Neural cell (in vitro differentiated cells): ENCODE data around the gene TFDP1. TPM values are rescaled to one million over a fixed set of nuclear protein-coding genes. Genes with fewer than 3 reads are reported as not detected.
"Not testable (repeated sequence)": the region's sequence is repeated elsewhere in the genome, so short reads cannot be mapped to it uniquely, and the experiment has no call there.

Source experiments
- H2AFZ ChIP-seq: fragments of 200-600, 300-800 bp; sonication (generic), shearing (Covaris generic); 2 replicates; pipeline ENCODE4 v1.6.0; 2014; ENCODE audit warnings: low read depth, mild to moderate bottlenecking, antibody characterized with exemption, low read length, moderate library complexity
- H3F3A ChIP-seq: fragments of 200-600 bp; shearing (Covaris generic); 2 replicates; pipeline ENCODE4 v1.6.1; 2016; ENCODE audit warnings: mild to moderate bottlenecking, moderate library complexity, mixed read lengths, antibody characterized with exemption, low read length; ENCODE audit not compliant: insufficient read depth, poor library complexity, severe bottlenecking
- H3K27ac ChIP-seq: fragments of 200-600, 300-800 bp; sonication (generic), shearing (Covaris generic); 2 replicates; pipeline ENCODE4 v1.5.1; 2014; ENCODE audit warnings: mild to moderate bottlenecking, low read length, moderate library complexity
- H3K27me3 ChIP-seq: fragments of 300-800, 200-600 bp; sonication (generic), shearing (Covaris generic); 2 replicates; pipeline ENCODE4 v1.6.0; 2014; ENCODE audit warnings: mild to moderate bottlenecking, low read depth, low read length, moderate library complexity; ENCODE audit not compliant: insufficient read depth
- H3K36me3 ChIP-seq: fragments of 300-800, 200-600 bp; sonication (generic), shearing (Covaris generic); 2 replicates; pipeline ENCODE4 v1.5.1; 2014; ENCODE audit warnings: mild to moderate bottlenecking, antibody characterized with exemption, low read length, moderate library complexity; ENCODE audit not compliant: insufficient read depth
- H3K4me2 ChIP-seq: fragments of 300-800, 200-600 bp; sonication (generic), shearing (Covaris generic); 2 replicates; pipeline ENCODE4 v1.6.0; 2014; ENCODE audit warnings: mild to moderate bottlenecking, low read length
- H3K4me3 ChIP-seq: fragments of 300-800, 200-600 bp; sonication (generic), shearing (Covaris generic); 2 replicates; pipeline ENCODE4 v1.5.1; 2014; ENCODE audit warnings: mild to moderate bottlenecking, low read length, moderate library complexity
- H3K79me2 ChIP-seq: fragments of 200-600 bp; shearing (Covaris generic); replicated peaks from 2 replicates; pipeline ENCODE4 v1.6.0; 2014; ENCODE audit warnings: mild to moderate bottlenecking, low read length, moderate library complexity; ENCODE audit not compliant: insufficient read depth
- H3K9ac ChIP-seq: fragments of 300-800, 200-600 bp; sonication (generic), shearing (Covaris generic); 2 replicates; pipeline ENCODE4 v1.6.1; 2016; ENCODE audit warnings: mild to moderate bottlenecking, low read length, mixed read lengths
- H3K9me2 ChIP-seq: fragments of 200-600 bp; shearing (Covaris generic); 2 replicates; pipeline ENCODE4 v1.6.1; 2016; ENCODE audit warnings: mild to moderate bottlenecking, low read length, mixed read lengths; ENCODE audit not compliant: insufficient read depth
- H3K9me3 ChIP-seq: fragments of 200-600, 300-800 bp; sonication (generic), shearing (Covaris generic); 2 replicates; pipeline ENCODE4 v1.6.1; 2016; ENCODE audit warnings: mild to moderate bottlenecking, mixed run types, low read length, moderate library complexity, mixed read lengths
- H4K20me1 ChIP-seq: fragments of 200-600 bp; shearing (Covaris generic); 2 replicates; pipeline ENCODE4 v1.6.1; 2016; ENCODE audit warnings: mild to moderate bottlenecking, mixed run types; ENCODE audit not compliant: insufficient read depth
- CTCF ChIP-seq: fragments of 450-650 bp; IDR thresholded peaks from 2 replicates; pipeline ENCODE4 v1.5.1; 2014; ENCODE audit warnings: antibody characterized with exemption, mild to moderate bottlenecking, moderate library complexity; ENCODE audit not compliant: poor library complexity, severe bottlenecking
- EP300 ChIP-seq: fragments of 450-650 bp; conservative IDR thresholded peaks from 2 replicates; pipeline ENCODE4 v1.6.1; 2014; ENCODE audit warnings: antibody characterized with exemption, mild to moderate bottlenecking, moderate library complexity; ENCODE audit not compliant: poor library complexity, severe bottlenecking
- EZH2 ChIP-seq: fragments of 200-600, 300-800 bp; shearing (Covaris generic), sonication (generic); IDR thresholded peaks from 2 replicates; pipeline ENCODE4 v1.6.1; 2014; ENCODE audit warnings: antibody characterized with exemption, low read length, borderline replicate concordance, mild to moderate bottlenecking; ENCODE audit not compliant: insufficient read depth, poor library complexity, severe bottlenecking
- RAD21 ChIP-seq: fragments of 450-650 bp; conservative IDR thresholded peaks from 2 replicates; pipeline ENCODE4 v1.6.1; 2014; ENCODE audit warnings: antibody characterized with exemption, mild to moderate bottlenecking, moderate library complexity
- REST ChIP-seq: IDR thresholded peaks from 2 replicates; pipeline ENCODE4 v1.6.1; 2012; ENCODE audit warnings: borderline replicate concordance
- SMC3 ChIP-seq: fragments of 450-650 bp; conservative IDR thresholded peaks from 2 replicates; pipeline ENCODE4 v1.6.1; 2014; ENCODE audit warnings: antibody characterized with exemption, mild to moderate bottlenecking, moderate library complexity; ENCODE audit not compliant: poor library complexity
- TAF1 ChIP-seq: IDR thresholded peaks from 2 replicates; pipeline ENCODE4 v1.6.1; 2012; ENCODE audit warnings: low read depth
- polyA plus RNA-seq: library from polyadenylated mRNA; depleted of rRNA; stranded (reverse); fragments of >200 nt; gene quantifications from 2 replicates; pipeline ENCODE4 v1.2.3, GENCODE V29; 2014

The TFDP1 gene
- polyA plus RNA-seq, 1 donor from 2014 or later: 81.2 TPM

GRCh38 chr13:113623491-113624234 lies 39.1 kb downstream of the TFDP1 start:
- H4K20me1 ChIP-seq: no peaks in the 10 kb centered on the region

DNA sequence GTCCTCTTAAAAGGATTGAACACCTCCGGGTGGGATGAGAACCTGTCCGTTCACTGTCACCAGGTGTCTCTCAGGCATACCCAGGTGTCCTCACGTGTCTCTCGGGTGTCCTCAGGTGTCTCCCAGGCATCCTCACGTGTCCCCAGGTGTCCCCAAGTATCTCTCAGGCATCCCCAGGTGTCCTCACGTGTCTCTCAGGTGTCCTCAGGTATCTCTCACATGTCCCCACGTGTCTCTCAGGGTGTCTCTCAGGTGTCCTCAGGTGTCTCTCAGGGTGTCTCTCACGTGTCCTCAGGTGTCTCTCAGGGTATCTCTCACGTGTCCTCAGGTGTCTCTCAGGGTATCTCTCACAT lies 39.7 kb downstream of the TFDP1 start:
- Histone ChIP-seq H3K27ac (no peak overlapping the region), H2AFZ (no peak overlapping the region), H3K4me3 (no peak overlapping the region), H3K27me3 (no peaks in the 10 kb centered on the region), H4K20me1 (no peaks in the 10 kb centered on the region), H3F3A (no peaks in the 10 kb centered on the region), H3K9ac (no peak overlapping the region), H3K9me2 (no peaks in the 10 kb centered on the region), H3K36me3 (no peaks in the 10 kb centered on the region), H3K79me2 (no peaks in the 10 kb centered on the region), H3K9me3 (no peaks in the 10 kb centered on the region), H3K4me2 (no peak overlapping the region)
- no peak for TF ChIP-seq EP300
- TF ChIP-seq EZH2: no peak
- TF ChIP-seq CTCF: no peak
- no peak for TF ChIP-seq REST
- no peak for TF ChIP-seq RAD21
- TF ChIP-seq SMC3: no peak

More at GRCh38 chr13:113623491-113624234, 39.1 kb downstream of the TFDP1 start:
- Histone ChIP-seq H3K4me3 (no peak overlapping the region), H3K79me2 (no peaks in the 10 kb centered on the region), H3K9me2 (no peaks in the 10 kb centered on the region), H3K4me2 (no peak overlapping the region), H2AFZ (no peak overlapping the region), H3K27me3 (no peaks in the 10 kb centered on the region), H3K9me3 (no peaks in the 10 kb centered on the region), H3K27ac (no peak overlapping the region), H3F3A (no peaks in the 10 kb centered on the region), H3K9ac (no peak overlapping the region), H3K36me3 (no peaks in the 10 kb centered on the region)
- TF ChIP-seq EZH2: no peak
- no peak for TF ChIP-seq EP300
- TF ChIP-seq RAD21: no peak
- TF ChIP-seq TAF1: no peak

- not testable (repeated sequence) for H3K27ac ChIP-seq, H3K79me2 ChIP-seq, H3K9me3 ChIP-seq, H3K9ac ChIP-seq, H3K4me2 ChIP-seq, H2AFZ ChIP-seq, H3K4me3 ChIP-seq, H3K36me3 ChIP-seq, H3K9me2 ChIP-seq, H3K27me3 ChIP-seq, H4K20me1 ChIP-seq, H3F3A ChIP-seq
These were observed 40.2 kb downstream of the TFDP1 start for GRCh38 chr13:113624640-113625304.
